ENCODE data around the gene UBLCP1.

The UBLCP1 gene

DNA sequence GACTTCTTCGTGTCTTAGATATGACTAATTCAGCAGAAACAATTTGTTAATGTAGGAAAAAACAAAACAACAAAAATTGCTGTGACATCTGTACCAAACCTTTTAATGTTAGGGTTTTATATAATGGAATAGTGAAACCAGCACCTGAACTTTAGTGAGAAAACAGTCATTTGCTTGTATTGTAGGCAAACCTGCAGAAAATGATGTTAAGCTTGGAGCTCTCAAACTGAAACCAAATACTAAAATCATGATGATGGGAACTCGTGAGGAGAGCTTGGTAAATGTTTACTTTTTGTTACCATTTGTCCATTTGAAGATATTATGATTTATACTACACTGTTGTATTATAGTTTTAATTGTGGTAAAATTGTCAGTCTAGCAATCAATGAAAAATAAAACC, 6.6 kb downstream of the UBLCP1 start:
- H3K4me3 ChIP-seq (ENCODE audit: low read length), result no peak overlapping the region
- peaks cover 12% of the 10 kb centered on the region for H3K9me3 ChIP-seq (ENCODE audit: control insufficient read depth, insufficient read depth, low read length)
- peaks cover 46% of the 10 kb centered on the region for H3K36me3 ChIP-seq (ENCODE audit: control insufficient read depth, low read length)
- H3K79me2 ChIP-seq (ENCODE audit: control insufficient read depth, low read length), result peaks cover 9% of the 10 kb centered on the region
- H3K4me2 ChIP-seq (ENCODE audit: low read length), result no peak overlapping the region
- H3K4me1 ChIP-seq (ENCODE audit: control insufficient read depth, low read length), result no peaks in the 10 kb centered on the region
- H3K27me3 ChIP-seq (ENCODE audit: control insufficient read depth, low read length), result no peaks in the 10 kb centered on the region
- TF ChIP-seq CTCF (IDR thresholded peaks at IDR 0.05; ENCODE audit: low read depth, low read length, poor library complexity, severe bottlenecking) (no peak), EZH2phosphoT487 (IDR thresholded peaks at IDR 0.05; ENCODE audit: borderline replicate concordance, low read length) (no peak)
- H3K9me2 ChIP-seq (replicated peaks; ENCODE audit: control insufficient read depth, low read length), result no peaks in the 10 kb centered on the region
- H3K27ac ChIP-seq (ENCODE audit: low read depth, low read length), result no peak overlapping the region
- H3F3A ChIP-seq (ENCODE audit: control insufficient read depth, insufficient read depth), result no peaks in the 10 kb centered on the region
- no peaks in the 10 kb centered on the region for H4K20me1 ChIP-seq (ENCODE audit: control insufficient read depth, insufficient read depth, low read depth, low read length)

GRCh38 chr5:159273923-159274322, 10.8 kb downstream of the UBLCP1 start:
- Histone ChIP-seq H3K4me1 (ENCODE audit: control insufficient read depth, low read length) (no peaks in the 10 kb centered on the region), H3F3A (ENCODE audit: control insufficient read depth, insufficient read depth) (no peaks in the 10 kb centered on the region), H3K9me3 (ENCODE audit: control insufficient read depth, insufficient read depth, low read length) (no peaks in the 10 kb centered on the region), H3K9me2 (replicated peaks; ENCODE audit: control insufficient read depth, low read length) (no peaks in the 10 kb centered on the region), H4K20me1 (ENCODE audit: control insufficient read depth, insufficient read depth, low read depth, low read length) (no peaks in the 10 kb centered on the region), H3K27ac (ENCODE audit: low read depth, low read length) (no peak overlapping the region), H3K27me3 (ENCODE audit: control insufficient read depth, low read length) (no peaks in the 10 kb centered on the region), H3K79me2 (ENCODE audit: control insufficient read depth, low read length) (no peaks in the 10 kb centered on the region), H3K4me3 (ENCODE audit: low read length) (no peak overlapping the region), H3K4me2 (ENCODE audit: low read length) (no peak overlapping the region), H3K36me3 (ENCODE audit: control insufficient read depth, low read length) (peaks cover 56% of the 10 kb centered on the region)
- TF ChIP-seq EZH2phosphoT487 (IDR thresholded peaks at IDR 0.05; ENCODE audit: borderline replicate concordance, low read length), result no peak
- TF ChIP-seq CTCF (IDR thresholded peaks at IDR 0.05; ENCODE audit: low read depth, low read length, poor library complexity, severe bottlenecking), result no peak

DNA sequence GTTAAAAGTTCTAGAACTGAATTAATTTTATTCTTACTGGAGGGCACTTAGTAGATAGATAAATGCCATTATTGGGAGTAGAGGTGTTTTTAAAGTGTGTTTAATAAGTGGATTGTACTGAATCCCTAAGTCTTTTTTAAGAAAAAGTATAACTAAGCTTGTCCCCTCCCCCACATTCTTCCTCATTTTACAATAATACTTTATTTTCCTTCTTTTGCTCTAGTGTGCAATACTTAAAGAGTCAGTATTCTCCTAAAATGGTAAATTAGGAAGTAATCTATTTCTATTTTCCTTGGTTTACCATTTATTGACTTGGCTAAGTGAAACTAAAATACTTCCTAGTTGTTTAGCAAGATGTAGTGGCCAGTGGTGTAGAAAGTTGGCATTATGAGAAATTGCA, 11.6 kb downstream of the UBLCP1 start:
- TF ChIP-seq EZH2phosphoT487 (IDR thresholded peaks at IDR 0.05; ENCODE audit: borderline replicate concordance, low read length) (no peak), CTCF (IDR thresholded peaks at IDR 0.05; ENCODE audit: low read depth, low read length, poor library complexity, severe bottlenecking) (no peak)
- no peak overlapping the region for H3K4me3 ChIP-seq (ENCODE audit: low read length)
- H3K4me1 ChIP-seq (ENCODE audit: control insufficient read depth, low read length), result no peaks in the 10 kb centered on the region
- no peaks in the 10 kb centered on the region for H4K20me1 ChIP-seq (ENCODE audit: control insufficient read depth, insufficient read depth, low read depth, low read length)
- H3K27ac ChIP-seq (ENCODE audit: low read depth, low read length), result no peak overlapping the region
- H3K79me2 ChIP-seq (ENCODE audit: control insufficient read depth, low read length), result no peaks in the 10 kb centered on the region
- H3K27me3 ChIP-seq (ENCODE audit: control insufficient read depth, low read length), result no peaks in the 10 kb centered on the region
- peaks cover 50% of the 10 kb centered on the region for H3K36me3 ChIP-seq (ENCODE audit: control insufficient read depth, low read length)
- H3K9me2 ChIP-seq (replicated peaks; ENCODE audit: control insufficient read depth, low read length), result no peaks in the 10 kb centered on the region
- no peaks in the 10 kb centered on the region for H3K9me3 ChIP-seq (ENCODE audit: control insufficient read depth, insufficient read depth, low read length)
- H3K4me2 ChIP-seq (ENCODE audit: low read length), result no peak overlapping the region
- H3F3A ChIP-seq (ENCODE audit: control insufficient read depth, insufficient read depth), result no peaks in the 10 kb centered on the region

Data from DOHH2 (cell line).